Tongue (tissue), 2 donors: ENCODE results near the gene HBG2. TPM values are rescaled to one million over a fixed set of nuclear protein-coding genes. Genes with fewer than 3 reads are reported as not detected.
"Not testable (repeated sequence)": the region's sequence is repeated elsewhere in the genome, so short reads cannot be mapped to it uniquely, and the experiment has no call there.

Experiments used
- DNase-seq: peaks from one replicate; pipeline ENCODE4 v3.0.0-alpha.2; 2015
- total RNA-seq: library from RNA; depleted of rRNA; stranded (reverse); fragments of >200 nt; gene quantifications from one replicate; pipeline ENCODE4 v1.2.3, GENCODE V29; 2014

The HBG2 gene
- total RNA-seq, 1 donor from 2014 or later = 982 TPM

DNA sequence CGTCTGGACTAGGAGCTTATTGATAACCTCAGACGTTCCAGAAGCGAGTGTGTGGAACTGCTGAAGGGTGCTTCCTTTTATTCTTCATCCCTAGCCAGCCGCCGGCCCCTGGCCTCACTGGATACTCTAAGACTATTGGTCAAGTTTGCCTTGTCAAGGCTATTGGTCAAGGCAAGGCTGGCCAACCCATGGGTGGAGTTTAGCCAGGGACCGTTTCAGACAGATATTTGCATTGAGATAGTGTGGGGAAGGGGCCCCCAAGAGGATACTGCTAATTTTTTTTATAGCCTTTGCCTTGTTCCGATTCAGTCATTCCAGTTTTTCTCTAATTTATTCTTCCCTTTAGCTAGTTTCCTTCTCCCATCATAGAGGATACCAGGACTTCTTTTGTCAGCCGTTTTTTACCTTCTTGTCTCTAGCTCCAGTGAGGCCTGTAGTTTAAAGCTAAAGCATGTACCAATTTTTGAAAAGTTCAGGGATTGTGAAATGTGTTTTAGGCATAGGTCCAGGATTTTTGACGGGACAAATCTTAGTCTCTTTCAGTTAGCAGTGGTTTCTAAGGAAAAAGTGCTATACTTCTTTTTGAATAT is 4.7 kb downstream of the HBG2 start, which contains the start of gene HBG1:
HBG1 (minus strand) TSS at position 51 of the 590 bp plus-strand sequence. CDS start 53 bp downstream, outside the sequence.
- not testable (repeated sequence) for DNase-seq

DNA sequence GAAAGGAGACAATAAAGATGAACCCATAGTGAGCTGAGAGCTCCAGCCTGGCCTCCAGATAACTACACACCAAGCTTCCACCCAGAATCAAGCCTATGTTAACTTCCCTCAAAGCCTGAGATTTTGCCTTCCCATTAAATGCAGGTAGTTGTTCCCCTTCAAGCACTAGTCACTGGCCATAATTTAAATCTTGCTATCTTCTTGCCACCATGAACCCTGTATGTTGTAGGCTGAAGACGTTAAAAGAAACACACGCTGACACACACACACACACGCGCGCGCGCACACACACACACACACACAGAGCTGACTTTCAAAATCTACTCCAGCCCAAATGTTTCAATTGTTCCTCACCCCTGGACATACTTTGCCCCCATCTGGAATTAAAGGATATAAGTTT is 6.1 kb downstream of the HBG2 start:
- not testable (repeated sequence) for DNase-seq

DNA sequence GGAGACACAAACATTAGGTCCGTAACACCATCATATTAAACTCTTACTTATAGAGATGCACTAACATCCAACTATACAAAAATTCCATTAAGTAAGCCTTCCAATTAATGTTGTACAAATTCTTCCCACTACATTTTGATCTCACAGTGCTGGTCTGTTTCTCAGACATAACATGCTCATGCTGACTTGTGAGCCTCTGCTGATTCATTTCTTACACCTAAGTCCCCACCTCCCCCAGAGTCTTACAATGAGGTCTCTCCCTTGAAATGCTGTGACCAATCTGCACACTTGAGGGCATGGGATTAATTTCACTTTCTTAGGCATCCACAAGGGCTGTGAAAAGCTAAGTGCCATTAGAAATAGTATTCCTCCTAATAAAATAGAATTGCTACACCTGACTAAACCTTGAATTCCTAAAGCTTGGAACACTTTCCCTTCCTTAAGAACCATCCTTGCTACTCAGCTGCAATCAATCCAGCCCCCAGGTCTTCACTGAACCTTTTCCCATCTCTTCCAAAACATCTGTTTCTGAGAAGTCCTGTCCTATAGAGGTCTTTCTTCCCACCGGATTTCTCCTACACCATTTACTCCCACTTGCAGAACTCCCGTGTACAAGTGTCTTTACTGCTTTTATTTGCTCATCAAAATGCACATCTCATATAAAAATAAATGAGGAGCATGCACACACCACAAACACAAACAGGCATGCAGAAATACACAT is 6.9 kb downstream of the HBG2 start:
- no peak for DNase-seq

GRCh38 chr11:5246772-5247471 is 7.7 kb downstream of the HBG2 start:
- no peak for DNase-seq

DNA sequence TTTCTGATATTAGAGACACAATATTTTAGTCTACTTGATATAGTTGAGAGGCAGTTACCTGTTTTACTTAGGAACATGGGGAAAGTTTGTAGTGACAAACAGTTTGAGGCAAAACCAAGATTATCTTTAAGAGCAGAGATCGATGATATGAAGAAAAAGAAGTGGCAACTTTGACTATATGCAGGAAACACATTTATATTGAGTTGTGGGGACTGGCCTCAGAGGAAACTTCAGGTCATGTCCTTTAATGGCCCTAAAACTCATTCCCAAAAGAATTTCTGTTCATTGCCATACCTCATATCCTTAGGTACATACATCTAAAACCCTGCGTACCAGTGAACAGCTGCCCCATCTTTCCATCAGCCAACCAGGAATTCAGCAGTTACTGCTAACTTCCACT is 9.4 kb downstream of the HBG2 start:
- no peak for DNase-seq

DNA sequence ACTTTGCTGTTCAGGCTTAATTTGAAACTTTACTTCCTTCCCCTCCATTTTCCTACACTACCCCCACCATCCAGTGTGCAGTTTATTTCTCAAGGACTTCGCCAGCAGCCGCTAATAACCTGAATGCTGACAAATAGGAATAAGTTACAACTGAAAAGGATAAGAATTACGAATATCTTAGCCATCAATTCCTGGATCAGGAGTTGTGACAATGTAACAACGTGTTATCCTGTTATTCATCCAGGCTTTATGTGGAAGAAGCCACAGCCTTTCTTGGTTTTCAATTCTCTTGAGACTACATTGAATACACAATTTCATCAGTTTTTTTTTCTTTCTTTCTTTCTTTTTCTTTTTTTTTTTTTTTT is 10.8 kb downstream of the HBG2 start:
- no peak for DNase-seq

DNA sequence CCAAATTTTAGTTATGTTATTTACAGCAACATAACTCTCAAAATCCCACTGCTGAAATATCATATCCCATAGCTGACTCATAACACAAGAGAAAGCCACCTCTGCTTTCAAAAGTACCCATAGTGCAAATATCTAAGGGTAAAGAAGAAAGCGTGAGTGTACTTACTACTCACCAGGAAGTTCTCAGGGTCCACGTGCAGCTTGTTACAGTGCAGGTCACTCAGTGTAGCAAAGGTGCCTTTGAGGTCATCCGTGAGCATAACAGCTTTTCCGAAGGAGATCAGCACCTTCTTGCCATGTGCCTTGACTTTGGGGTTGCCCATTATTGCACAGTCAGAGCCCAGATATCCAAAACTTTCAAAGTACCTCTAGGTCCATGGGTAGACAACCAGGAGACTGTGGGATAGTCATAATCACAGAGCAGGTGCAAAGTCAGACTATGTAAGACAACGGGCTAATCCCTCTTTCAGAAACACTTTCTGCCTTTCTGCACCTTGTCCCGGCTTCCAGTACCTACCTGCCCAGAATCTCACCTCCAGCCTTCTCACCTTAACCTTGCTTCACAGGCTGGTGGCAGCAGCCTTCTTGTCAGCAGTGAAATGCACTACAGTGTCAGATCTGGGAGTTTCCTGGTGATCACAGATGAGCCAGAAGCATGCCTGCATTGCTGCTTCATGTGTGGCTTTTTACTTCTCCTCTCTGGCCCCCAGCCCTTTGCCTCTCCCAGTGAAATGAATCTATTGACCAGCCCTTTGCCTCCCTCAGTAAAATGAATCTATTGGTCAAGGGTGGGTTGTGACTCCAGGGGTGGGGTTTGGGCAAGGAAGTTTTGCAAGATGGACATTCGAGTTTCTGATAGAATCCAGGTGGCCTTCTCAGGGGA is 11.4 kb downstream of the HBG2 start:
- no peak for DNase-seq

DNA sequence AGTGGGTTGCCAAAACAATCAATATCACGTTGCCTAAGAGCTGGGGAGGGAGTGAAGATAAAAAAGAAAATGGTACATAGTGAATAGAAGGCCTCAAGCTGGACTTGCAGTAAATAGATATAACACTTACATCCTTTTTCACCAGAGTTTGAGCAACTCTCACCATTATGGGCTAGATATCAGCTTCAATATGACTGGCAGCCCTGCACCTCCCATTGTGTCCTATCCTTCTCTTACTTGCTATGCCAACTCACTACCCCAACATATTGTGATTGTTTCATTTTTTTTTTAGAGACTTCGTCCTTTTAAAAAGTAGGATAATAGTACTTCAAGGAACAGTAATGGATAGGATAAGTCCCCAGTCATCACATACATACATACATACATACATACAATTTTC is 12.4 kb downstream of the HBG2 start:
- no peak for DNase-seq

GRCh38 chr11:5241458-5241857 is 13.1 kb downstream of the HBG2 start:
- DNase-seq = no peak

- no peak for DNase-seq
Observed at GRCh38 chr11:5240458-5240857, 14.1 kb downstream of the HBG2 start.

- no peak for DNase-seq
Observed at GRCh38 chr11:5240056-5240455, 14.5 kb downstream of the HBG2 start.

GRCh38 chr11:5239046-5239445 is 15.5 kb downstream of the HBG2 start:
- no peak for DNase-seq

DNA sequence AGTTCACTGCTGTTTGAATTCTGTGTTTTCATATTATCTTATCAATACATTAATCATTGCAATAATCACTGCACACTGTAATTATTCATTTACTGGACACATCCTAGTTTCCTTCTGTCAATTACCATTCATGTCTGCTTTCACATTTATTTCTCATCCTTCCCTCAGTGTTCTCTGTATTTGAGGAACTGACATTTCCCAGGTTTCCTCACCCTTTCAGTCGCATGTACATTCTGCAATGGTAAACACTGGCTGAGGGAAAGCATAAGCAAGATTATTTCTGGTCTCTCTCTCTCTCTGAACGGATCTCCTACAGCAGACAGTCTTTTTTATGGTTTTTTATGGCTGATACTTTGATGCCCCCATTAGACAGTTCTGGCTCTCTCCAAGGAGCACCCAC is 16.1 kb downstream of the HBG2 start:
- no peak for DNase-seq

DNA sequence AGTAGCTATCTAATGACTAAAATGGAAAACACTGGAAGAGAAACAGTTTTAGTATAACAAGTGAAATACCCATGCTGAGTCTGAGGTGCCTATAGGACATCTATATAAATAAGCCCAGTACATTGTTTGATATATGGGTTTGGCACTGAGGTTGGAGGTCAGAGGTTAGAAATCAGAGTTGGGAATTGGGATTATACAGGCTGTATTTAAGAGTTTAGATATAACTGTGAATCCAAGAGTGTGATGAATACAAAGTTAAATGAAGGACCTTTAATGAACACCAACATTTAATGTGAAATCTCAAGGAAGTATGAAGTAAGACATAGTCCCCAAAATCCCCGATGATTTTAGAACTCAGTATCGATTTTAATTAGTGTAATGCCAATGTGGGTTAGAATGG is 17.2 kb downstream of the HBG2 start:
- no peak for DNase-seq

- DNase-seq = no peak
Observed at GRCh38 chr11:5235364-5236095, 19.1 kb downstream of the HBG2 start.

- DNase-seq = no peak
Observed at GRCh38 chr11:5234381-5234834, 20.2 kb downstream of the HBG2 start, which contains the start of gene HBD. Gene HBD, minus strand, starts transcription at chr11:5234483. Its CDS starts 50 bp downstream, at chr11:5234433.

- DNase-seq = no peak
Observed at GRCh38 chr11:5233307-5233706, 21.3 kb downstream of the HBG2 start.

- no peak for DNase-seq
Observed at GRCh38 chr11:5232821-5233220, 21.8 kb downstream of the HBG2 start.

- no peak for DNase-seq
Observed at GRCh38 chr11:5232176-5232575, 22.4 kb downstream of the HBG2 start.

- DNase-seq = no peak
Observed at GRCh38 chr11:5231111-5231510, 23.5 kb downstream of the HBG2 start.

DNA sequence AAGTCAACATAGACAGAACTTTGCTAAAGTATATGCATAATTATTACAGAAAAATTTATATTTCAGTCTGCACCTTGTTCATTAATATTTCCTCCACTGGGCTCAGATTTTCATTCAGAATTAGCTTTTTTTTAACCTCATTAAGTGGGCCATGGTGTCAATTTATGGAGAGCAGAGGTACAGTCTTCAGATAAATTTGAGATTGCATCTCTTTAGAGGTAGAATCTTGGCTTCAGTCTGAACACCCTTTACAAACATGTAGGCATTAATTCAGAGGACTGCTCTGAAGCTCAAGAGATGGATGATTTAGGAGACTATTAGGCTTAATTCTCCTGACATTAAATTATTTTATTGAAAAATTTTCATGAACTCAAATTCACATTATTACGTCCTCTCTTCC is 24.3 kb downstream of the HBG2 start:
- no peak for DNase-seq

DNA sequence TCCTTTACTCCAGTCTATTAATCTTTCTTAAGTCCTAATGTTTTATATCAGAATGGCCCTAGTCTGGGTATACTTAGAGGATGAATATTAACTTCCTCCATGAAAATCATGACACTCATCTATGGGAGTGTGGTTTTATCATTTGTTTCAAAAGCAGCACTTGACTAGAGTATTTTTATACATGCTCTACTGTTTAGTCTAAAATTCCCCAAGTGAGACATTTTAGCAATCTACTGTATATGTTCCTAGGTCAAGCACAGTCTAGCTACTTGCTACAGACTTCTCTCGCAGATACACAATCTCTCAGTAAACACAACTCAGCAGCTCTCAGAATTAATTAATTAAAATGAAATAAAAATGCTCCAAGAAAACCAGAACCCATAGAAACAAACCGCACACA is 24.8 kb downstream of the HBG2 start:
- no peak for DNase-seq
